Measurements from ENCODE around the gene CCM2.
"Not testable (repeated sequence)": the region's sequence is repeated elsewhere in the genome, so short reads cannot be mapped to it uniquely, and the experiment has no call there.

CCM2 gene

GRCh38 chr7:44987457-44987856 is 12.5 kb upstream of the CCM2 start:
- peak overlapping the region; percentile 98 for H3K4me3 ChIP-seq (replicated peaks; ENCODE audit: low read depth, low read length)
- no peak for TF ChIP-seq CTCF (IDR thresholded peaks at IDR 0.05; ENCODE audit: low read depth, low read length, missing control alignments)
- no peak for DNase-seq (ENCODE audit: extremely low read depth, low read depth)

DNA sequence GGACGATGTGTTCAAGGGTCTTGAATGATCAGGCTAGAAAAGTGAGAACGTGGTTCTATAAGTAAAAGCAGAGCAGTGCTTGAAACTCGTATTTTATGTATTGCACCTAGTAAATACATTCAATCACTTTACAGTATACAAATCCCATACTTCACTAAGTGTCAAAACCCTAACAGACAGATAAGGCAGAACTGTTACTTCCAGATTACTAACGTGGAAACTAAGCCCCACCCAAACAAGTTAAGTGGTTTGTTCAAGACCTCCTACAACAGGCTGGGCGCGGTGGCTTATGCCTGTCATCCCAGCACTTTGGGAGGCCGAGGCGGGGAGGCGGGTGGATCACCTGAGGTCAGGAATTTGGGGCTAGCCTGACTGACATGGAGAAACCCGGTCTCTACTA is 12.0 kb upstream of the CCM2 start:
- H3K4me3 ChIP-seq (replicated peaks; ENCODE audit: low read depth, low read length): no peak overlapping the region
- DNase-seq (ENCODE audit: extremely low read depth, low read depth): no peak
- no peak for TF ChIP-seq CTCF (IDR thresholded peaks at IDR 0.05; ENCODE audit: low read depth, low read length, missing control alignments)

DNA sequence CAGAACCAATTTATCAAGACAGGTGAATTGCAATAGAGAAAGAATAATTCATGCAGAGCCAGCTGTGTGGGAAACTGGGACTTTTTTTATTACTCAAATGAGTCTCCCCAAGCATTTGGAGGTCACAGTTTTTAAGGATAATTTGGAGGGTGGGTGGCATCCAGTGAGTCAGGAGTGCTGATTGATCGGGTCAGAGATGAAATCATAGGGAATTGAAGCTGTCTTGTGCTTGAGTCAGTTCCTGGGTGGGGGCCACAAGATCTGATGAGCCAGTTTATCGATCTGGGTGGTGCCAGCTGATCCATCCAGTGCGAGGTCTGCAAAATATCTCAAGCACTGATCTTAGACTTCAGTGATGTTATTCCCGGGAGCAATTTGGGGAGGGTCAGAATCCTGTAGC is 11.3 kb upstream of the CCM2 start:
- no peak overlapping the region for H3K4me3 ChIP-seq (replicated peaks; ENCODE audit: low read depth, low read length)
- DNase-seq (ENCODE audit: extremely low read depth, low read depth): no peak
- TF ChIP-seq CTCF (IDR thresholded peaks at IDR 0.05; ENCODE audit: low read depth, low read length, missing control alignments): no peak

- no peak for TF ChIP-seq CTCF (IDR thresholded peaks at IDR 0.05; ENCODE audit: low read depth, low read length, missing control alignments)
- no peak for DNase-seq (ENCODE audit: extremely low read depth, low read depth)
- no peak overlapping the region for H3K4me3 ChIP-seq (replicated peaks; ENCODE audit: low read depth, low read length)
Measured at GRCh38 chr7:44989132-44989531, 10.9 kb upstream of the CCM2 start.

- no peak overlapping the region for H3K4me3 ChIP-seq (replicated peaks; ENCODE audit: low read depth, low read length)
- peak; percentile 53 for DNase-seq (ENCODE audit: extremely low read depth, low read depth)
- no peak for TF ChIP-seq CTCF (IDR thresholded peaks at IDR 0.05; ENCODE audit: low read depth, low read length, missing control alignments)
Measured at GRCh38 chr7:44990109-44991023, 9.6 kb upstream of the CCM2 start.

DNA sequence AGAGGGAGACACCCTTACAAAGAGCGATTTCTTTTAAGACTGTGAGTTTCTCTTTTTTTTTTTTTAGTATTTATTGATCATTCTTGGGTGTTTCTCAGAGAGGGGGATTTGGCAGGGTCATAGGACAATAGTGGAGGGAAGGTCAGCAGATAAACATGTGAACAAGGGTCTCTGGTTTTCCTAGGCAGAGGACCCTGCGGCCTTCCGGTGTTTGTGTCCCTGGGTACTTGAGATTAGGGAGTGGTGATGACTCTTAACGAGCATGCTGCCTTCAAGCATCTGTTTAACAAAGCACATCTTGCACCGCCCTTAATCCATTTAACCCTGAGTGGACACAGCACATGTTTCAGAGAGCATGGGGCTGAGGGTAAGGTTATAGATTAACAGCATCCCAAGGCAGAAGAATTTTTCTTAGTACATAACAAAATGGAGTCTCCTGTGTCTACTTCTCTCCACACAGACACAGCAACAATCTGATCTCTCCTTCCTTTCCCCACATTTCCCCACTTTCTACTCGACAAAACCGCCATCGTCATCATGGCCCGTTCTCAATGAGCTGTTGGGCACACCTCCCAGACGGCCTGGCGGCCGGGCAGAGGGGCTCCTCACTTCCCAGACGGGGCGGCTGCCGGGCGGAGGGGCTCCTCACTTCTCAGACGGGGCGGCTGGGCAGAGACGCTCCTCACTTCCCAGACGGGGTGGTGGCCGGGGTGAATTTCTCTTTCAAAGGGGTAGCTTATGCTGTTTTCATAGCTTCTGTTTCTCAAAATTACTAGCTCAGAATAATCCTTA is 7.8 kb upstream of the CCM2 start:
- not testable (repeated sequence) for DNase-seq (ENCODE audit: extremely low read depth, low read depth); H3K4me3 ChIP-seq (replicated peaks; ENCODE audit: low read depth, low read length)

GRCh38 chr7:44994877-44995554 is 5.0 kb upstream of the CCM2 start:
- TF ChIP-seq CTCF (IDR thresholded peaks at IDR 0.05; ENCODE audit: low read depth, low read length, missing control alignments): no peak
- DNase-seq (ENCODE audit: extremely low read depth, low read depth): no peak
- no peak overlapping the region for H3K4me3 ChIP-seq (replicated peaks; ENCODE audit: low read depth, low read length)
